OCI-LY1 (cell line): ENCODE measurements around the gene FAM3D.

Experiments
- H2AFZ ChIP-seq: fragments of 200-600 bp; sonication (generic), shearing (Covaris generic); 2 replicates; pipeline ENCODE4 v1.6.0; 2014; ENCODE audit warnings: antibody characterized with exemption, mild to moderate bottlenecking, low read length
- H3F3A ChIP-seq: fragments of 200-600 bp; sonication (generic), shearing (Covaris generic); 2 replicates; pipeline ENCODE4 v1.6.0; 2014; ENCODE audit warnings: mild to moderate bottlenecking, antibody characterized with exemption, low read length, moderate library complexity; ENCODE audit not compliant: insufficient read depth
- H3K27ac ChIP-seq: fragments of 200-600 bp; sonication (generic); 2 replicates; pipeline ENCODE4 v1.5.1; 2014; ENCODE audit warnings: low read length, mixed run types, mild to moderate bottlenecking, low read depth; ENCODE audit not compliant: poor library complexity, severe bottlenecking
- H3K27me3 ChIP-seq: fragments of 200-600 bp; sonication (generic); 2 replicates; pipeline ENCODE4 v1.6.0; 2014; ENCODE audit warnings: antibody characterized with exemption, mild to moderate bottlenecking, low read length, moderate library complexity; ENCODE audit not compliant: insufficient read depth
- H3K36me3 ChIP-seq: fragments of 200-600 bp; sonication (generic); 2 replicates; pipeline ENCODE4 v1.6.1; 2014; ENCODE audit warnings: mild to moderate bottlenecking, antibody characterized with exemption, low read length, moderate library complexity, mixed read lengths; ENCODE audit not compliant: insufficient read depth
- H3K4me1 ChIP-seq: fragments of 200-600 bp; sonication (generic); 2 replicates; pipeline ENCODE4 v1.5.1; 2014; ENCODE audit warnings: mild to moderate bottlenecking, low read length, moderate library complexity; ENCODE audit not compliant: insufficient read depth, severe bottlenecking
- H3K4me2 ChIP-seq: fragments of 200-600 bp; sonication (generic), shearing (Covaris generic); 2 replicates; pipeline ENCODE4 v1.6.1; 2014; ENCODE audit warnings: low read length
- H3K4me3 ChIP-seq: fragments of 200-600 bp; sonication (generic); 2 replicates; pipeline ENCODE4 v1.5.1; 2014; ENCODE audit warnings: low read length, low read depth, mild to moderate bottlenecking, mixed read lengths; ENCODE audit not compliant: poor library complexity, severe bottlenecking
- H3K79me2 ChIP-seq: fragments of 200-600 bp; shearing (Covaris generic); 2 replicates; pipeline ENCODE4 v1.6.1; 2016; ENCODE audit warnings: mixed run types, low read length, mixed read lengths; ENCODE audit not compliant: insufficient read depth
- H3K9ac ChIP-seq: fragments of 200-600 bp; sonication (generic), shearing (Covaris generic); 2 replicates; pipeline ENCODE4 v1.6.1; 2014; ENCODE audit warnings: mild to moderate bottlenecking, low read length, mixed read lengths
- H3K9me2 ChIP-seq: fragments of 200-600 bp; sonication (generic), shearing (Covaris generic); 2 replicates; pipeline ENCODE4 v1.6.1; 2014; ENCODE audit warnings: low read depth, mild to moderate bottlenecking, low read length, mixed read lengths
- H3K9me3 ChIP-seq: fragments of 200-600 bp; shearing (Covaris generic); 2 replicates; pipeline ENCODE4 v1.6.1; 2014; ENCODE audit warnings: low read length, mixed read lengths
- H4K20me1 ChIP-seq: fragments of 200-600 bp; sonication (generic), shearing (Covaris generic); 2 replicates; pipeline ENCODE4 v1.6.0; 2016; ENCODE audit warnings: mild to moderate bottlenecking, low read length; ENCODE audit not compliant: insufficient read depth
- EZH2 ChIP-seq: fragments of 200-600 bp; sonication (generic), shearing (Covaris generic); IDR thresholded peaks from 2 replicates; pipeline ENCODE4 v1.8.0; 2017; ENCODE audit warnings: borderline replicate concordance, mixed run types, mild to moderate bottlenecking, antibody characterized with exemption, low read length, moderate library complexity, mixed read lengths
- TF ChIP-seq, protein P1 (sequence below): fragments of 200-600 bp; sonication (generic), shearing (Covaris generic); IDR thresholded peaks from 2 replicates; pipeline ENCODE4 v1.5.1; 2017; ENCODE audit warnings: mild to moderate bottlenecking, antibody characterized with exemption, low read length, moderate library complexity, mixed read lengths

The FAM3D gene

DNA sequence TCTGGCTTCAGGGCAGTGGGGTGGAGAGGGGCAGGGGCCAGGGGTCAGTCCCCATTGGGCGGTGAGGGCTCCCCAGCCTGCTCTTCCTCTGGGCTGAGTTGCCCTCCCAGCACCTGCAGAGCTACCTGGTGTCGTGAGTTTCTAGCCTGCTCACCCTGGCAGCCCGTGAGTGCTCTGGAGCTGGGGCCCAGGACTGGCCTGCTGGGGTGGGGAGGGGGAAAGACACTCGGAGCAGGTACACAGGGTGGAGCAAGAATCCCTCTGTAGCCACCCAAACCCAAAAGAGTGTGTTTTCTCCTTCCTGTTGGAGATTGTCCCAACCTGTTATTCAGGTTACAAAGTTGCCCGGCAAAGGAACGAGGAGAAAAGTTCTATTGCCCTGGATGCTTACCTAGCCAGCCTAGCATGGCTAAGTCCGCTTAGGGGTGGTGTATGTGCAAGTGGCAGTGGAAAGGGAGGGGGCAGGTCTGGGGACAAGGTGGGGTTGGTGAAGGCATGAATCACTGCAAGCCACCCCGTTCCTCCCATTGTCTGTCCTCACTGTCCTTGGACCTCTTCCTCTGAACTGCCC lies 8.9 kb downstream of the FAM3D start:
- TF ChIP-seq, protein P1, sequence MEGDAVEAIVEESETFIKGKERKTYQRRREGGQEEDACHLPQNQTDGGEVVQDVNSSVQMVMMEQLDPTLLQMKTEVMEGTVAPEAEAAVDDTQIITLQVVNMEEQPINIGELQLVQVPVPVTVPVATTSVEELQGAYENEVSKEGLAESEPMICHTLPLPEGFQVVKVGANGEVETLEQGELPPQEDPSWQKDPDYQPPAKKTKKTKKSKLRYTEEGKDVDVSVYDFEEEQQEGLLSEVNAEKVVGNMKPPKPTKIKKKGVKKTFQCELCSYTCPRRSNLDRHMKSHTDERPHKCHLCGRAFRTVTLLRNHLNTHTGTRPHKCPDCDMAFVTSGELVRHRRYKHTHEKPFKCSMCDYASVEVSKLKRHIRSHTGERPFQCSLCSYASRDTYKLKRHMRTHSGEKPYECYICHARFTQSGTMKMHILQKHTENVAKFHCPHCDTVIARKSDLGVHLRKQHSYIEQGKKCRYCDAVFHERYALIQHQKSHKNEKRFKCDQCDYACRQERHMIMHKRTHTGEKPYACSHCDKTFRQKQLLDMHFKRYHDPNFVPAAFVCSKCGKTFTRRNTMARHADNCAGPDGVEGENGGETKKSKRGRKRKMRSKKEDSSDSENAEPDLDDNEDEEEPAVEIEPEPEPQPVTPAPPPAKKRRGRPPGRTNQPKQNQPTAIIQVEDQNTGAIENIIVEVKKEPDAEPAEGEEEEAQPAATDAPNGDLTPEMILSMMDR = no peak
- TF ChIP-seq EZH2 = no peak
- H4K20me1 ChIP-seq = no peaks in the 10 kb centered on the region
- H3K27me3 ChIP-seq = no peaks in the 10 kb centered on the region
- no peaks in the 10 kb centered on the region for H3K9me3 ChIP-seq
- H3K36me3 ChIP-seq = no peaks in the 10 kb centered on the region
- no peaks in the 10 kb centered on the region for H3K4me1 ChIP-seq
- no peaks in the 10 kb centered on the region for H3K79me2 ChIP-seq
- no peak overlapping the region for H3K4me3 ChIP-seq
- no peak overlapping the region for H3K9ac ChIP-seq
- no peaks in the 10 kb centered on the region for H3F3A ChIP-seq
- H3K9me2 ChIP-seq = no peaks in the 10 kb centered on the region
- no peak overlapping the region for H3K4me2 ChIP-seq
- no peak overlapping the region for H2AFZ ChIP-seq
- no peak overlapping the region for H3K27ac ChIP-seq

DNA sequence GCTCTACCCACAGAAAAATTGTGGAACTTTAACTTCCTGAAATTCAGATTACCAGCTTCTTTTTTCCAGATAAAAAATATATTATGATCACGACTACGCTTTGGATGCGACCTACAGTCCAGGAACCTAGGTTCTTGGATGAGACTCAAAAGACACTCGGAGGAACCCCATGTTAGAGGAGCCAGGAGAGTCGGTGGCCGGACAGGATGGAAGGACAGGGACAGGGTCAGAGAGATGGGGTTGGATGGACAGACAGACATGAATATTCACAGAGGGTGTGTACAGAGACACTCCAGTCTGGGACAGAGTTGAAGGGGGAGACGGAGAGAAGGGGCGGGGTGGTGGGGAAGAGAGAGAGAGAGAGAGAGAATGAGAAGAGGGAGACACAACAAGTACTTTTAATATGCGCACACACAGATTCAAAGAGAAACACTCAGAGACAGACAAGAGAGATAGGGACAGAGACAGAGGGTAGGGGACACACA lies 9.5 kb downstream of the FAM3D start:
- no peak overlapping the region for H3K27ac ChIP-seq
- no peaks in the 10 kb centered on the region for H3K36me3 ChIP-seq
- TF ChIP-seq EZH2 = no peak
- TF ChIP-seq, protein P1 = no peak
- no peaks in the 10 kb centered on the region for H3K9me3 ChIP-seq
- no peaks in the 10 kb centered on the region for H3K4me1 ChIP-seq
- no peaks in the 10 kb centered on the region for H4K20me1 ChIP-seq
- H3K9ac ChIP-seq = no peak overlapping the region
- H3K4me3 ChIP-seq = no peak overlapping the region
- H3K9me2 ChIP-seq = no peaks in the 10 kb centered on the region
- H3K27me3 ChIP-seq = no peaks in the 10 kb centered on the region
- H3F3A ChIP-seq = no peaks in the 10 kb centered on the region
- H3K4me2 ChIP-seq = no peak overlapping the region
- no peak overlapping the region for H2AFZ ChIP-seq
- no peaks in the 10 kb centered on the region for H3K79me2 ChIP-seq

DNA sequence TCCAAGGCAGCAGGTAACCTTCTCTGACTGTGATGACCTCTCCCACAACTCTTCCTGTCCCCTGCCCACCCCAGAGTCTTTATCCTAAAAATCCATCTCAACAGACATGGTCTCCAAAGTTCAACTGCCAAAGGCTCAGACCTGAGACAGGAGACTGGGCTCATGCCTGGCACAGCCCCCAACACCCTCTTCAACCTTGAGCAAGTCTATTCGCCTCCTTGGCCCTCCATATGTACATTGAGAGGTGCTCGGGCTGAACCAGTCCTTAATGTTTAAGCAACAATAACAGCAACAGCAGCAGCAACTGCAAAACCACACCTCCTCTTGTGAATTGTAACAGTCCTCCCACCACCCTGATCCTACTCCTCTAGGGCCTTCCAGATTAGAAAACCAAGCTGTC lies 9.9 kb downstream of the FAM3D start:
- Histone ChIP-seq H3F3A (no peaks in the 10 kb centered on the region), H2AFZ (no peak overlapping the region), H3K9me3 (no peaks in the 10 kb centered on the region), H3K4me1 (no peaks in the 10 kb centered on the region), H3K79me2 (no peaks in the 10 kb centered on the region), H3K36me3 (no peaks in the 10 kb centered on the region), H3K9ac (no peak overlapping the region), H4K20me1 (no peaks in the 10 kb centered on the region), H3K27ac (no peak overlapping the region), H3K4me2 (no peak overlapping the region), H3K4me3 (no peak overlapping the region), H3K9me2 (no peaks in the 10 kb centered on the region), H3K27me3 (no peaks in the 10 kb centered on the region)
- TF ChIP-seq, protein P1 = no peak
- TF ChIP-seq EZH2 = no peak
